ENCODE measurements around the gene C4orf50. TPM values are rescaled to one million over a fixed set of nuclear protein-coding genes. Genes with fewer than 3 reads are reported as not detected.

The C4orf50 gene
- polyA plus RNA-seq, 1 donor = 0.01 TPM

GRCh38 chr4:5890063-5890727, 128.0 kb downstream of the C4orf50 start:
- DNase-seq (ENCODE audit: low read depth) = no peak

DNA sequence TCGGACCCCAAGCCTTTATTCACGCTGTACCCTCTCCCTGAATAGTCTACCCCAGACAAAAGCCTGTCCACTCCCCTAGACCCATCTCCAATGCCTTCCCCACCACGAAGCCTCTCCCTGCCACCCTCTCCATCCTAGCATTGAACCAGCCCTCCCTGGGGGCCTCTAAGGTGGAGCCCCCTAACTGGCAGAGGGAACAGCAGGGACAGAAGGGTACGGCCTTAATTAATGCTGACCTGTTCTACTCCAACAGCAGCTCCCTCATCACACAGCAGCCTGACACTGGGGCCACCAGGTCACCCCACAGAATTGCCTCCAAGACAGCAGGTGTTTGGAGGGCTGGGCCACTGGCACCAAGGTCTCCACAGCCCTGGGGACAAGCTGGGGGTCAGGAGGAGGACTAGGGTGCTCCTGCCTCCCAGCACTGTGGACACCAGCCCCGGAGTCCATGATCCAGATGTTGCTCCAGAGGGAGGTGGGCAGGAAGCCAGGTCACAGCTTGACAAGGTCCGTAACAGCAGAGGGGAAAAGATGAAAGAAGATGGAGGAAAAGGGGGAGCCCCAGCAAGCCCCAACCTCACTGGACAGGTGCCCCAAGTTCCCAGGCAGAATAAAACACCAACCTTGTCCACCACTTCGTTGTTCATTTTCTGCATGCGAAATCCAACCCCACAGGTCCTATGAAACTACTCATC, 129.1 kb downstream of the C4orf50 start:
- no peak for DNase-seq (ENCODE audit: low read depth)

DNA sequence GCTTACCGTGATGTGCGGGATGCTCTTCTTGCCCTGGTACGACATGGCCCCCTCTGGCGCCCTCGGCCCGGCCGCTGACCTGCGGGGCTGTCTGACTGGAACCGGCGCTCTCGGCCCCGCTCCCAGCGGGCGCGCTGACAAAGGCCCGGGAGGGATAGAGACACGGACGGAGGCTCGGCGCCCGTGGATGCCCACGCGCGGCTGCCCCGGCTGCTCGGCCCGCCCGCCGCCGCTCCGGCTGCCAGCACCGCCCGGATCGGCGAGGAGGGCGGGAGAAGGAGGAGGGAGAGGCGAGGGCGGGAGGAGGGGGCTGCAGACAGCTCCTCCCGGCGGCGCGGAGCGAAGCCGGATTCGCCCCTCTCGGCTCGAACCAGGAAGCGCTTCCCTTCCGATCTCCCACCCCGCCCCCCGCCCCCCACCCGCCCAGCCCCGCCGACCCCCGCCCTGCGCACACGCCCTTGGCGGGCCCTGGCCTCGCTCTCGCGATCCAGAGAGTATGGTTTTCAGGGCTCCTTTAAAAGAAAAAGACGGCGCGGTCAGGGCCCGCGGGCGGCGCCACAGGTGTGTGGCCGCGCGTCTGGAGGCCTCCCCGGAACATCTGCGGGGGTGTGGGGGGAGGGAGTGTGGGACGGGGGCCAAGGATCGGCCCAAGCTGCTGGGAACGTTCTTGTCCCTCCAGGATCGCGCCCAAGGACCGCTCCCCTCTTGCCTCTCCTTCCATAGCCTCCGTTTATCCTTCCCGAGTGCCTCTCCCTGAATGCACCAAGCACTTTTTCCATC, 129.8 kb downstream of the C4orf50 start:
- DNase-seq (ENCODE audit: low read depth) = no peak

DNA sequence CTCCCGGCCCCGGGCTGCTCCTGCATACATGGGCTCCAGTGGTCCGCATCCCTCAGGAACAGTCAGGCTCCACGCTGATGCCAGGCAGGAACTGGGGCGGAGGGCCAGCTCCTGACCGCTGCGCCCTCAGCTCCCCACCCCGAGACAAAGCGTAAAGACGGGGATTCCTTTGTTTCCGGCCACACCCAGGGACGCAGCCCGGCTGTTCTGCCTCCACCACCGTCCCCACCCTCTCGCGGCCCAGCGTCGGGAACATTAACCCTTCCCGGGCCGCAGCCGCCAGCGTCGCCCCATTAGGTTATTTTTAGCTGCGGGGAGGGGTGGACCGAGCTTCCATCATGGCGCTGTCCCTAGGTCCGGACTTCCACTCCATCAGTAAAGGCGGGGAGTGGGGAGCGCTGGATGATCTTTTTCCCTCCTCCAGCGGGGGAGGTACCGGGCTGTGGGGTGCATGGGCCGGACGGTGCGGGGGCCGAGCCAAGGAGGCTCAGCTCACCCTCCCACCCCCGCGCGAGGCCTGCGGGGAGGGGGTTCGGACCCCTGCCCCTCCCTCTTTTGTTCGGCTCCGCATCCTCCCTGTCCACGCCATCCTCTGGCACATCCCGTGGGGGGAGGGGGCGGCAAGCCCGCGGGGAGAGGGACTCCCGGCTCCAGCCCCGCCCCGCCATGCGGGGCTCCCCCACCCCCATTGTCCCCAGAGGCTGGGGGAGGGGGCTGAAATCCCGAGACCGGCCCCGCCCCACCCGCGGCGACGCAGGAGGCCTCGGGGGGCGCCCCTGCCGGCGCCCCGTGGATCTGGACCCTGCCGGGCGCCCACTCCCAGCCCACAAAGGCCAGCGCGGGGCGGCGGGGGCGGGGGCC, 130.6 kb downstream of the C4orf50 start:
- no peak for DNase-seq (ENCODE audit: low read depth)

GRCh38 chr4:5887011-5887360, 131.2 kb downstream of the C4orf50 start:
- DNase-seq (ENCODE audit: low read depth) = no peak

GRCh38 chr4:5885733-5886132, 132.5 kb downstream of the C4orf50 start:
- DNase-seq (ENCODE audit: low read depth) = no peak

- DNase-seq (ENCODE audit: low read depth) = no peak
Observed at GRCh38 chr4:5884796-5885195, 133.4 kb downstream of the C4orf50 start.

GRCh38 chr4:5883916-5884315, 134.3 kb downstream of the C4orf50 start:
- no peak for DNase-seq (ENCODE audit: low read depth)

- no peak for DNase-seq (ENCODE audit: low read depth)
Observed at GRCh38 chr4:5882947-5883346, 135.3 kb downstream of the C4orf50 start.

DNA sequence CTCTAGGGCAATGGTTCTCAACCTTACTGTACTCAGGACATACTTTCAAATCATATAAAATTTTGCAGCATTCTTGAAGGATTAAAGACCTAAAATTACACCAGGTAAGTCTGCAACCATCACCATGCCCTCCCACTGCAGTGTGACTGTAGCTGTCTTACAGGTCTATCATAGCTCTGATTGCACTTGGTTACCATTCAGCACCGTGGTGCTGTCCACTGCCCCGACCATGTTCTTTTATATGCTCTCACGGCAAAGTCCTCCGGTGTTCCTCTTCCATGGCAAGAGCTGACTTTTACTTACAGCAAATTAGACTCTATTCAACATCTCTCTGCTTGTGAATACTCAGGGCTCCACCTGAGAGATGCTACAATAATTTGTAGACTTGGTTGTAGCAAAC, 136.9 kb downstream of the C4orf50 start:
- no peak for DNase-seq (ENCODE audit: low read depth)

DNA sequence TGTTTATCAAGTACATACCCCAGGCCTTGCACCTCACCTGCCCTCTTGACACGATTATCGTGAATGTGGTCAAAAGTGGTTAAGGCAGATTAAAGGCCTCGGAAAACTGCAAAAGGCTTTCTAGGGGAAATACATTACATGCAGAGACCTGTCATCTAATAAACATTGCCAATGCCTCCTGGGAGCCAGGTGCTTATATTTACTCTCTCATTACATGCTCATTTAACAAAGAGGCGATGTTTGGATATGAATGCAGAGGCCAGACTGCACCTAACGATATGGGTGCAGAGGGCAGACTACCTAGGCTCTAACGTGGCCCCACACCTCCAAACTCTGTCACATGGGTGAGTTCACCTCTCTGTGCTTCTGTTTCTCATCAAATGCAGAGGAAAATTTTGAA, 139.9 kb downstream of the C4orf50 start:
- DNase-seq (ENCODE audit: low read depth) = no peak

- no peak for DNase-seq (ENCODE audit: low read depth)
Observed at GRCh38 chr4:5877392-5877791, 140.8 kb downstream of the C4orf50 start.

- DNase-seq (ENCODE audit: low read depth) = no peak
Observed at GRCh38 chr4:5874811-5875449, 143.3 kb downstream of the C4orf50 start.

- no peak for DNase-seq (ENCODE audit: low read depth)
Observed at GRCh38 chr4:5870701-5871100, 147.5 kb downstream of the C4orf50 start.

- DNase-seq (ENCODE audit: low read depth) = no peak
Observed at GRCh38 chr4:5869966-5870619, 148.1 kb downstream of the C4orf50 start.

GRCh38 chr4:5867866-5868265, 150.4 kb downstream of the C4orf50 start:
- no peak for DNase-seq (ENCODE audit: low read depth)

DNA sequence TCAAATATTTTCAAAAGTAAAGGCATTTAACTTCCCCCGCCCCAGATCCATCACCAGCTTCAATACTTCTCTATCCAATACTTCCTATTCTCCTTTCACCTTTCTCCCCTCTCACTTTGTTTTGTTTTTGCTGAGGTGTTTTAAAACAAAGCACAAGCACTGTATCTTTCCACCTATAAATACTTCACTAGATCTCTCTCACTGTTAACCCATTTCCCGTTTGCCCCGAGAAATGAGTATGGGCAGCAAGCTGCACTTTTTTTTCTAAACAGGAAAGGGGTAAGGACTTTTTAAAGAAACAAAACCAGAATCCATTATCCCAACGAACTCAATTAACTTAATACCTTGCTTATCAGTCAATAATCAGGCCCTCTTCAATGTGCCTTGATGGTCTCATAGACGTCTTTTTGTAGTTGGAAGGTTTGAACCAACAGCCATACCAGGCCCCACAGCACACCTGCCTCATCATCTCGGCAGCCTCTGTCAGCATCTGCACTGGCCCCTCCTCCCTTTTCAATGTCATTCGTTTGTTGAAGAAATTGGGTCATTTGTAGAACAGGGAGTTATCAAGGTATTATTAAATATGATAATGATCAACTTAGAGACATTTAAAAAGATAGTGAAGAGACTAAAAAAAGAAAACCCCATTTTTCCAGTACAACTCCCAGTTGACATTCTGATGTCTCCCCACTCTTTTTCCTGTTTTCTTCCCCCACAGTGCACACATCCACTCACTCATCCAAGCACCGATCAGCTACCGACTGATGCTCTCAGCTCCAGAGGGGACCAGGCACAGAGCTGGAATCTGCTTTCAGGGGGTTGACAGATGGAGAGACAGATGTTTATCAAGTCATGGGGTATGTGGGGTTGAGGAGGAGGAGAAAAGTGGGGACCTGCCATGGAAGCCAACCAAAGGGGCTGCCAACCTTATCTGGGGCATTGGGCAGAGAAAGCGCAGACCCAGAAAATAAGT, 151.1 kb downstream of the C4orf50 start:
- no peak for DNase-seq (ENCODE audit: low read depth)

DNA sequence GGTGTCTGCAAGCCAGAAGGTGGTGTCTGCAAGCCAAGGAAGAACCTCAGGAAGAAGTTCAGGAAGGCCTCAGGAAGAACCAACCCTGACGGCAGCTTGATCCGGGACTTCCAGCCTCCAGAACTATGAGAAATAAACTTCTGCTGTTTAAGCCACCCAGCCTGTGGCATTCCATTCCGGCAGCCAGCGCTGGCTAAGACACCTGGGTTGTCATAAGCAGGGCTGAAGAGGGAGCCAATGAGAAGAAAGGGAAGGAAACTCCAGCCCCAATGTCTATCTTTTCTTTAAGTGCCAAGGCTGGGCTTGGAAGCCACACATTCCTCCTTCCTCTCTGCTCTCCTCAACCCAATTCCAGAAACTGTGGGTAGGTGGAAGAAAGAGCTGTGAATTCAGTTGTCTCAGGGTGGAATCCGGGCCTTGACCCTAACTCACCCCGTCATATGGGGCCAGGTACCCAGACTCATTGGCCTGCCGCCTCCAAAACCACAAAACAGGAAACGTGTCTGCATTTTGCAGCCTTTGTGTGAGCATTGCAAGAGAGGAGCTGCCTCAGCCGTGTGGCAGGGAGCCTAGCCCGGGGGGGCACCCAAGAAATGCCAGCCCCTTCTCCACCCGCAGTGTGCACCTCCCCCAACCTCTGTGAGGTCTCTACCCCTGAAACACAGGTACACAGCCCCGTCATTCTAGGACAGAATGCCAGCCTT, 152.2 kb downstream of the C4orf50 start:
- no peak for DNase-seq (ENCODE audit: low read depth)

All from forelimb muscle (tissue), 1 donor.